NB4 (cell line): ENCODE data around the gene GNAT3.

Experiments used
- POLR2A ChIP-seq: IDR thresholded peaks from 2 replicates; pipeline ENCODE4 v1.6.1; 2011; ENCODE audit warnings: mild to moderate bottlenecking; ENCODE audit not compliant: insufficient read length; ENCODE audit errors: extremely low read depth
- TF ChIP-seq, protein P1 (sequence below): IDR thresholded peaks from one replicate; pipeline ENCODE4 v1.5.1; 2012; ENCODE audit warnings: low read depth, low read length

DNA sequence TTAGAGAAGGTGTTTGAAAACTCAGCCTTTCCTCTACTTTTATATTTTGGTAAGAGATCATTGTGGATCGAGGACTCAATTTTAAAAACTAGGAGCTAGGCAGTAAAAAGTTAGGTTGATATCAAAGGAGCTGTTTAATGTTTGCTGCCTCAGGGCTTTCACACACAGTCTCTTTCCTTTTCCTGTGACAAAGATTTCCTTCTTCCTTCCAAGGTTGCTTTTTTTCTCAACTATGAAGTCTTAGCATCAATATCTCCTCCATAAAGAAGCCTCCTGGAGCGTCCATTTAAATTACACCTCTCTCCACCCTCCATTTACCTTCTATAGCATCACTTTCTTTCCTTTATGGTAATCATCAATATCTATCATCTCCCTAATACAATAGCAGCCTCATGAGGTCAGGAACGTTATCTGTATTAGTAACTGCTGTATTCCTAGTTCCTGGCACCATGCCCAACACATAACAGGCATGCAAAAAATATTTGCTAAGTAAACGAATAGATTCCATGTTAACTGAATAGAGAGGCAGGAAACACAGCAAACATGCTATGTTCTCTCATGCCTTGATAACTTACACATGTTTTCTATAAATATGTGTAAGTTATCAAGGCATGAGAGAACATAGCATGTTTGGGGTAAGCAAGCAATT is 48.5 kb downstream of the GNAT3 start:
- no peak for TF ChIP-seq POLR2A
- TF ChIP-seq, protein P1, sequence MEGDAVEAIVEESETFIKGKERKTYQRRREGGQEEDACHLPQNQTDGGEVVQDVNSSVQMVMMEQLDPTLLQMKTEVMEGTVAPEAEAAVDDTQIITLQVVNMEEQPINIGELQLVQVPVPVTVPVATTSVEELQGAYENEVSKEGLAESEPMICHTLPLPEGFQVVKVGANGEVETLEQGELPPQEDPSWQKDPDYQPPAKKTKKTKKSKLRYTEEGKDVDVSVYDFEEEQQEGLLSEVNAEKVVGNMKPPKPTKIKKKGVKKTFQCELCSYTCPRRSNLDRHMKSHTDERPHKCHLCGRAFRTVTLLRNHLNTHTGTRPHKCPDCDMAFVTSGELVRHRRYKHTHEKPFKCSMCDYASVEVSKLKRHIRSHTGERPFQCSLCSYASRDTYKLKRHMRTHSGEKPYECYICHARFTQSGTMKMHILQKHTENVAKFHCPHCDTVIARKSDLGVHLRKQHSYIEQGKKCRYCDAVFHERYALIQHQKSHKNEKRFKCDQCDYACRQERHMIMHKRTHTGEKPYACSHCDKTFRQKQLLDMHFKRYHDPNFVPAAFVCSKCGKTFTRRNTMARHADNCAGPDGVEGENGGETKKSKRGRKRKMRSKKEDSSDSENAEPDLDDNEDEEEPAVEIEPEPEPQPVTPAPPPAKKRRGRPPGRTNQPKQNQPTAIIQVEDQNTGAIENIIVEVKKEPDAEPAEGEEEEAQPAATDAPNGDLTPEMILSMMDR: no peak
